ENCODE data around the gene SIVA1.
A peak's percentile ranks its signal among the peaks of the same experiment; 100 is the strongest.

The SIVA1 gene

GRCh38 chr14:104787736-104788135 lies 34.8 kb downstream of the SIVA1 start:
- H3K9me3 ChIP-seq, result no peaks in the 10 kb centered on the region
- H3K36me3 ChIP-seq, result peaks cover 55% of the 10 kb centered on the region
- peak overlapping the region; percentile 3 to 50 for H3K4me3 ChIP-seq (ENCODE audit: low read depth in 1 of 2, low read length in 1 of 2)
- TF ChIP-seq CTCF (IDR thresholded peaks at IDR 0.05), result peak; percentile 3
- H3K27me3 ChIP-seq, result no peaks in the 10 kb centered on the region
- peak overlapping the region; percentile 96 for H3K27ac ChIP-seq
- peaks cover 25 to 30% of the 10 kb centered on the region in 2 experiments for H3K4me1 ChIP-seq (ENCODE audit: control insufficient read depth in 1 of 2, insufficient read depth in 1 of 2, low read depth in 1 of 2, low read length in 1 of 2)

- peaks cover 51% of the 10 kb centered on the region for H3K36me3 ChIP-seq
- TF ChIP-seq CTCF (IDR thresholded peaks at IDR 0.05), result no peak
- H3K4me3 ChIP-seq (ENCODE audit: low read depth in 1 of 2, low read length in 1 of 2), result peak overlapping the region; percentile 3 to 50
- H3K27ac ChIP-seq, result peak overlapping the region; percentile 96
- H3K27me3 ChIP-seq, result no peaks in the 10 kb centered on the region
- peaks cover 25 to 34% of the 10 kb centered on the region in 2 experiments for H3K4me1 ChIP-seq (ENCODE audit: control insufficient read depth in 1 of 2, insufficient read depth in 1 of 2, low read depth in 1 of 2, low read length in 1 of 2)
- no peaks in the 10 kb centered on the region for H3K9me3 ChIP-seq
These were observed 35.3 kb downstream of the SIVA1 start for GRCh38 chr14:104788161-104788818.

- no peaks in the 10 kb centered on the region for H3K9me3 ChIP-seq
- TF ChIP-seq CTCF (IDR thresholded peaks at IDR 0.05), result no peak
- H3K36me3 ChIP-seq, result peaks cover 51% of the 10 kb centered on the region
- no peak overlapping the region for H3K4me3 ChIP-seq (ENCODE audit: low read depth in 1 of 2, low read length in 1 of 2)
- no peaks in the 10 kb centered on the region for H3K27me3 ChIP-seq
- H3K27ac ChIP-seq, result peak overlapping the region; percentile 96
- peaks cover 33 to 42% of the 10 kb centered on the region in 2 experiments for H3K4me1 ChIP-seq (ENCODE audit: control insufficient read depth in 1 of 2, insufficient read depth in 1 of 2, low read depth in 1 of 2, low read length in 1 of 2)
These were observed 36.1 kb downstream of the SIVA1 start for GRCh38 chr14:104788873-104789663.

GRCh38 chr14:104789752-104790743 lies 37.1 kb downstream of the SIVA1 start:
- no peak for TF ChIP-seq CTCF (IDR thresholded peaks at IDR 0.05)
- no peaks in the 10 kb centered on the region for H3K9me3 ChIP-seq
- H3K27me3 ChIP-seq, result no peaks in the 10 kb centered on the region
- no peak overlapping the region for H3K4me3 ChIP-seq (ENCODE audit: low read depth in 1 of 2, low read length in 1 of 2)
- peak overlapping the region; percentile 96 for H3K27ac ChIP-seq
- peaks cover 48% of the 10 kb centered on the region for H3K36me3 ChIP-seq
- peaks cover 40 to 51% of the 10 kb centered on the region in 2 experiments for H3K4me1 ChIP-seq (ENCODE audit: control insufficient read depth in 1 of 2, insufficient read depth in 1 of 2, low read depth in 1 of 2, low read length in 1 of 2)

- Histone ChIP-seq H3K27me3 (peaks cover 7% of the 10 kb centered on the region), H3K36me3 (peaks cover 44% of the 10 kb centered on the region), H3K27ac (peak overlapping the region; percentile 0), H3K9me3 (no peaks in the 10 kb centered on the region), H3K4me3 (ENCODE audit: low read depth in 1 of 2, low read length in 1 of 2) (no peak overlapping the region), H3K4me1 (ENCODE audit: control insufficient read depth in 1 of 2, insufficient read depth in 1 of 2, low read depth in 1 of 2, low read length in 1 of 2) (peaks cover 41 to 49% of the 10 kb centered on the region in 2 experiments)
- TF ChIP-seq CTCF (IDR thresholded peaks at IDR 0.05), result no peak
These were observed 38.5 kb downstream of the SIVA1 start for GRCh38 chr14:104791425-104791824.

All from neutrophil (primary cell).